ENCODE results near the gene PALS1.
"Not testable (repeated sequence)": the region's sequence is repeated elsewhere in the genome, so short reads cannot be mapped to it uniquely, and the experiment has no call there.

The PALS1 gene

GRCh38 chr14:67270145-67270753 lies 29.0 kb downstream of the PALS1 start:
- no peak for DNase-seq (ENCODE audit: low read depth in 1 of 2, low spot score in 1 of 2)
- no peak overlapping the region for H3K27ac ChIP-seq (replicated peaks)
- H3K4me3 ChIP-seq (replicated peaks; ENCODE audit: insufficient read depth, low read length), result no peak overlapping the region

DNA sequence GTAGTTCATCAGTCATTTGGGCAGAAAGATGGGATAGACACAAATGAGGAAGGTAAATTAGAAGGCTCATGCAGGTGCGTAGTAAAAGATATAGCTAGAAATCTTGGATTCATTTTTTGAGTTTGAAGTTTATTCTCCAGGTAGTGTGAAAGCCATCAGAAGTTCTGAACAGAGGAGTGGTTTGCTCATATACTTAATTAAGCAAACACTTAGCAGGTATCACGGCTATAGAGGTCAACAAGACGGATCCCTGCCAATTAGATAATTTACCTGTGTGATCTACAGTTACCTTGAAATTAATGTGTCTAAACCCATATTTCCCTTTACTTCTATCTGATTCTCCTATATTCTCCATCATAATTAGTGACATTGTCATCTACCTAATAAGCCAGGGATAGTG lies 29.7 kb downstream of the PALS1 start:
- TF ChIP-seq GABPA (IDR thresholded peaks at IDR 0.05; ENCODE audit: low read depth) (no peak), REST (IDR thresholded peaks at IDR 0.05; ENCODE audit: insufficient replicate concordance, low read depth) (no peak), SPI1 (IDR thresholded peaks at IDR 0.05; ENCODE audit: borderline replicate concordance, low read depth) (no peak), POLR2AphosphoS5 (IDR thresholded peaks at IDR 0.05; ENCODE audit: low read depth) (no peak)
- TF ChIP-seq, protein P1, sequence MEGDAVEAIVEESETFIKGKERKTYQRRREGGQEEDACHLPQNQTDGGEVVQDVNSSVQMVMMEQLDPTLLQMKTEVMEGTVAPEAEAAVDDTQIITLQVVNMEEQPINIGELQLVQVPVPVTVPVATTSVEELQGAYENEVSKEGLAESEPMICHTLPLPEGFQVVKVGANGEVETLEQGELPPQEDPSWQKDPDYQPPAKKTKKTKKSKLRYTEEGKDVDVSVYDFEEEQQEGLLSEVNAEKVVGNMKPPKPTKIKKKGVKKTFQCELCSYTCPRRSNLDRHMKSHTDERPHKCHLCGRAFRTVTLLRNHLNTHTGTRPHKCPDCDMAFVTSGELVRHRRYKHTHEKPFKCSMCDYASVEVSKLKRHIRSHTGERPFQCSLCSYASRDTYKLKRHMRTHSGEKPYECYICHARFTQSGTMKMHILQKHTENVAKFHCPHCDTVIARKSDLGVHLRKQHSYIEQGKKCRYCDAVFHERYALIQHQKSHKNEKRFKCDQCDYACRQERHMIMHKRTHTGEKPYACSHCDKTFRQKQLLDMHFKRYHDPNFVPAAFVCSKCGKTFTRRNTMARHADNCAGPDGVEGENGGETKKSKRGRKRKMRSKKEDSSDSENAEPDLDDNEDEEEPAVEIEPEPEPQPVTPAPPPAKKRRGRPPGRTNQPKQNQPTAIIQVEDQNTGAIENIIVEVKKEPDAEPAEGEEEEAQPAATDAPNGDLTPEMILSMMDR (IDR thresholded peaks at IDR 0.05; ENCODE audit: insufficient read depth, low read length), result no peak
- H3K27ac ChIP-seq (replicated peaks), result no peak overlapping the region
- H3K27me3 ChIP-seq (ENCODE audit: insufficient read depth, poor library complexity, severe bottlenecking), result no peaks in the 10 kb centered on the region
- H3K4me3 ChIP-seq (replicated peaks; ENCODE audit: insufficient read depth, low read length), result no peak overlapping the region
- no peak for DNase-seq (ENCODE audit: low read depth in 1 of 2, low spot score in 1 of 2)

More at GRCh38 chr14:67270145-67270753, 29.0 kb downstream of the PALS1 start:
- no peaks in the 10 kb centered on the region for H3K27me3 ChIP-seq (ENCODE audit: insufficient read depth, poor library complexity, severe bottlenecking)
- TF ChIP-seq SPI1 (IDR thresholded peaks at IDR 0.05; ENCODE audit: borderline replicate concordance, low read depth), result no peak
- TF ChIP-seq REST (IDR thresholded peaks at IDR 0.05; ENCODE audit: insufficient replicate concordance, low read depth), result no peak
- TF ChIP-seq GABPA (IDR thresholded peaks at IDR 0.05; ENCODE audit: low read depth), result no peak
- no peak for TF ChIP-seq POLR2AphosphoS5 (IDR thresholded peaks at IDR 0.05; ENCODE audit: low read depth)

DNA sequence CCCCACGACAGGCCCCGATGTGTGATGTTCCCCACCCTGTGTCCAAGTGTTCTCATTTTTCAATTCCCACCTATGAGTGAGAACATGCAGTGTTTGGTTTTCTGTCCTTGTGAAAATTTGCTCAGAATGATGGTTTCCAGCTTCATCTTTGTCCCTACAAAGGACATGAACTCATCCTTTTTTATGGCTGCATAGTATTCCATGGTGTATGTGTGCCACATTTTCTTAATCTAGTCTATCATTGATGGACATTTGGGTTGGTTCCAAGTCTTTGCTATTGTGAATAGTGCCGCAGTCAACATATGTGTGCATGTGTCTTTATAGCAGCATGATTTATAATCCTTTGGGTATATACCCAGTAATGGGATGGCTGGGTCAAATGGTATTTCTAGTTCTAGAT lies 32.0 kb downstream of the PALS1 start:
- not testable (repeated sequence) for H3K4me3 ChIP-seq (replicated peaks; ENCODE audit: insufficient read depth, low read length); H3K27me3 ChIP-seq (ENCODE audit: insufficient read depth, poor library complexity, severe bottlenecking); H3K27ac ChIP-seq (replicated peaks); DNase-seq (ENCODE audit: low read depth in 1 of 2, low spot score in 1 of 2)

- H3K4me3 ChIP-seq (replicated peaks; ENCODE audit: insufficient read depth, low read length), result no peak overlapping the region
- H3K27me3 ChIP-seq (ENCODE audit: insufficient read depth, poor library complexity, severe bottlenecking), result no peaks in the 10 kb centered on the region
- no peak for DNase-seq (ENCODE audit: low read depth in 1 of 2, low spot score in 1 of 2)
- TF ChIP-seq SPI1 (IDR thresholded peaks at IDR 0.05; ENCODE audit: borderline replicate concordance, low read depth) (no peak), GABPA (IDR thresholded peaks at IDR 0.05; ENCODE audit: low read depth) (no peak), POLR2AphosphoS5 (IDR thresholded peaks at IDR 0.05; ENCODE audit: low read depth) (no peak)
- H3K27ac ChIP-seq (replicated peaks), result no peak overlapping the region
Observed at GRCh38 chr14:67276131-67276530, 34.9 kb downstream of the PALS1 start.

- H3K27me3 ChIP-seq (ENCODE audit: insufficient read depth, poor library complexity, severe bottlenecking), result no peaks in the 10 kb centered on the region
- no peak for TF ChIP-seq POLR2AphosphoS5 (IDR thresholded peaks at IDR 0.05; ENCODE audit: low read depth)
- no peak for TF ChIP-seq SPI1 (IDR thresholded peaks at IDR 0.05; ENCODE audit: borderline replicate concordance, low read depth)
- no peak for TF ChIP-seq REST (IDR thresholded peaks at IDR 0.05; ENCODE audit: insufficient replicate concordance, low read depth)
- TF ChIP-seq, protein P1 (IDR thresholded peaks at IDR 0.05; ENCODE audit: insufficient read depth, low read length), result no peak
- no peak for TF ChIP-seq GABPA (IDR thresholded peaks at IDR 0.05; ENCODE audit: low read depth)
- H3K4me3 ChIP-seq (replicated peaks; ENCODE audit: insufficient read depth, low read length), result no peak overlapping the region
- DNase-seq (ENCODE audit: low read depth in 1 of 2, low spot score in 1 of 2), result no peak
- H3K27ac ChIP-seq (replicated peaks), result no peak overlapping the region
Observed at GRCh38 chr14:67280506-67280905, 39.3 kb downstream of the PALS1 start.
